HepG2 (cell line): Measurements from ENCODE around the gene SATB2. TPM values are rescaled to one million over a fixed set of nuclear protein-coding genes. Genes with fewer than 3 reads are reported as not detected.

Experiments
- EED ChIP-seq: sonication (generic); formaldehyde crosslinking; IDR thresholded peaks from 2 replicates; pipeline ENCODE4 v1.5.0; 2020; ENCODE audit warnings: mild to moderate bottlenecking, missing genetic modification reagents
- FUBP1 ChIP-seq: sonication (generic); formaldehyde crosslinking; IDR thresholded peaks from 2 replicates; pipeline ENCODE4 v1.5.1; 2020; ENCODE audit warnings: missing genetic modification reagents, mild to moderate bottlenecking, borderline replicate concordance
- GTF2F1 ChIP-seq: fragments of 150-350 bp; IDR thresholded peaks from 2 replicates; pipeline ENCODE4 v1.6.1; 2014; ENCODE audit warnings: low read length
- HES4 ChIP-seq: sonication (generic); formaldehyde crosslinking; IDR thresholded peaks from 2 replicates; pipeline ENCODE4 v1.9.0; 2021; ENCODE audit warnings: mild to moderate bottlenecking, missing genetic modification reagents, borderline replicate concordance
- HMGA1 ChIP-seq: sonication (generic); formaldehyde crosslinking; conservative IDR thresholded peaks from 2 replicates; pipeline ENCODE4 v1.4.0; 2020; ENCODE audit warnings: missing genetic modification reagents
- IKZF1 ChIP-seq: fragments of 450-650 bp; IDR thresholded peaks from 2 replicates; pipeline ENCODE4 v1.7.1; 2016
- JARID2 ChIP-seq: sonication (generic); formaldehyde crosslinking; IDR thresholded peaks from 2 replicates; pipeline ENCODE4 v1.8.1; 2023; ENCODE audit warnings: missing genetic modification reagents, inconsistent platforms; ENCODE audit not compliant: insufficient replicate concordance
- KLF16 ChIP-seq, 2 experiments: sonication (generic) in 1 of 2; formaldehyde crosslinking in 1 of 2; IDR thresholded peaks; 2 replicates each; pipeline versions ENCODE4 v1.6.1 to v1.8.0; 2016 to 2023; ENCODE audit warnings: missing genetic modification reagents in 2 of 2, missing compliant biosample characterization in 1 of 2
- MAFK ChIP-seq, 2 experiments: IDR thresholded peaks in 1 of 2; conservative IDR thresholded peaks in 1 of 2; 2 replicates each; pipeline ENCODE4 v1.6.1; 2011; ENCODE audit warnings: improper control_type of control experiment in 2 of 2, low read length in 2 of 2
- MAZ ChIP-seq, 2 experiments: sonication (generic) in 1 of 2; formaldehyde crosslinking in 1 of 2; IDR thresholded peaks; 2 replicates each; pipeline versions ENCODE4 v1.5.0 to v1.6.1; 2012 to 2020; ENCODE audit warnings: low read depth in 2 of 2, mild to moderate bottlenecking in 2 of 2, borderline replicate concordance in 1 of 2, improper control_type of control experiment in 1 of 2, low read length in 1 of 2, missing genetic modification reagents in 1 of 2, moderate library complexity in 1 of 2
- NCOA5 ChIP-seq: sonication (generic); formaldehyde crosslinking; IDR thresholded peaks from 2 replicates; pipeline ENCODE4 v1.4.0; 2020; ENCODE audit warnings: missing genetic modification reagents
- NFATC3 ChIP-seq: sonication (generic); formaldehyde crosslinking; IDR thresholded peaks from 2 replicates; pipeline ENCODE4 v1.5.1; 2020; ENCODE audit warnings: mild to moderate bottlenecking, missing genetic modification reagents
- PBX2 ChIP-seq: IDR thresholded peaks from 2 replicates; pipeline ENCODE4 v1.6.1; 2016; ENCODE audit warnings: control low read depth
- PHB2 ChIP-seq: fragments of 450-650 bp; IDR thresholded peaks from 2 replicates; pipeline ENCODE4 v1.6.1; 2018; ENCODE audit not compliant: partially characterized antibody
- RBM39 ChIP-seq: fragments of 200-400 bp; formaldehyde crosslinking; IDR thresholded peaks from one replicate; pipeline ENCODE4 v1.6.1; 2018; ENCODE audit warnings: antibody characterized with exemption, mild to moderate bottlenecking, low read depth, low read length; ENCODE audit not compliant: poor library complexity, severe bottlenecking
- RORA ChIP-seq: sonication (generic); formaldehyde crosslinking; IDR thresholded peaks from 2 replicates; pipeline ENCODE4 v1.5.0; 2020; ENCODE audit warnings: mild to moderate bottlenecking, missing genetic modification reagents, moderate library complexity
- SP4 ChIP-seq: sonication (generic); formaldehyde crosslinking; IDR thresholded peaks from 2 replicates; pipeline ENCODE4 v1.8.1; 2023; ENCODE audit warnings: mild to moderate bottlenecking, missing genetic modification reagents
- WIZ ChIP-seq: sonication (generic); formaldehyde crosslinking; IDR thresholded peaks from 2 replicates; pipeline ENCODE4 v1.5.1; 2020; ENCODE audit warnings: mild to moderate bottlenecking, missing genetic modification reagents
- ZBTB42 ChIP-seq: sonication (generic); formaldehyde crosslinking; IDR thresholded peaks from 2 replicates; pipeline ENCODE4 v1.5.0; 2020; ENCODE audit warnings: mild to moderate bottlenecking, missing genetic modification reagents
- ZHX1 ChIP-seq: sonication (generic); formaldehyde crosslinking; IDR thresholded peaks from 2 replicates; pipeline ENCODE4 v1.8.1; 2022; ENCODE audit warnings: low read depth, mild to moderate bottlenecking, missing genetic modification reagents
- ZNF276 ChIP-seq: sonication (generic); formaldehyde crosslinking; IDR thresholded peaks from 2 replicates; pipeline ENCODE4 v1.4.0; 2020; ENCODE audit warnings: mild to moderate bottlenecking, low read depth, missing genetic modification reagents
- polyA plus RNA-seq, 8 experiments: library from polyadenylated mRNA; depleted of rRNA in 3 of 8; stranded (reverse) in 7 of 8; unstranded in 1 of 8; fragments of >200 nt; fragmentation: Illumina TruSeq in 4 of 8; extraction: Trizol in 4 of 8; gene quantifications; 2 replicates each; pipeline versions ENCODE4 v1.2.1 to v1.2.3, GENCODE V29; 2011 to 2016; ENCODE audit warnings: low read depth in 4 of 8, missing spikeins in 1 of 8, mixed read lengths in 1 of 8; ENCODE audit not compliant: insufficient read depth in 1 of 8
- total RNA-seq, 5 experiments: library from RNA; depleted of rRNA; stranded (reverse); fragments of >200 nt; fragmentation: Illumina TruSeq; extraction: Trizol; gene quantifications; 2 replicates each; pipeline ENCODE4 v1.2.3, GENCODE V29; 2016; ENCODE audit warnings: low read depth in 1 of 5

SATB2 gene
- total and polyA plus RNA-seq, 2 of the 13 experiments (the other 11 are each of a cell fraction or from before 2014, with no cell fraction given), result 2.5 to 5.5 TPM

- TF ChIP-seq ZHX1 (peak; percentile 84), RORA (CRISPR knock-in tag) (no peak), JARID2 (CRISPR knock-in tag) (peak; percentile 85), IKZF1 (no peak), GTF2F1 (peak; percentile 18; the same call in 1 of the 2 replicates), PHB2 (no peak), HES4 (peak; percentile 65; the same call in 1 of the 2 replicates), NCOA5 (CRISPR knock-in tag) (no peak), KLF16 (CRISPR knock-in tag; IDR thresholded peaks at IDR 0.05) (peak in 1 of 2 experiments; percentile 47; a peak in 1 of 4 replicates), PBX2 (CRISPR knock-in tag) (no peak), MAFK (conservative IDR thresholded peaks at IDR 0.05 in 1 of 2, IDR thresholded peaks at IDR 0.05 in 1 of 2; ENCODE audit: low read length in 2 of 2) (peak in 1 of 2 experiments; percentile 27; a peak in 2 of 4 replicates), ZNF276 (peak; percentile 100), NFATC3 (CRISPR knock-in tag) (peak; percentile 65; the same call in 1 of the 2 replicates), SP4 (0 out of 2 replicates have a peak, but pooled peaks have one; percentile 4), EED (peak; percentile 97), WIZ (peak; percentile 81; the same call in 1 of the 2 replicates), FUBP1 (CRISPR knock-in tag) (no peak), ZBTB42 (0 out of 2 replicates have a peak, but pooled peaks have one; percentile 60), RBM39 (peak; percentile 87), HMGA1 (CRISPR knock-in tag) (no peak), MAZ (IDR thresholded peaks at IDR 0.05; ENCODE audit: borderline replicate concordance, low read depth, low read length) (no peak), MAZ (CRISPR knock-in tag; IDR thresholded peaks at IDR 0.05; ENCODE audit: low read depth) (peak; percentile 85)
These were observed 1.8 kb upstream of the SATB2 start (continued) for GRCh38 chr2:199459286-199460100.
